Right ventricle myocardium inferior (tissue), 1 donor: Measurements from ENCODE around the gene TVP23C. TPM values are rescaled to one million over a fixed set of nuclear protein-coding genes. Genes with fewer than 3 reads are reported as not detected.
"Not testable (repeated sequence)": the region's sequence is repeated elsewhere in the genome, so short reads cannot be mapped to it uniquely, and the experiment has no call there.

Experiments
- ATAC-seq: fragments of 200-7000 bp; cut with Tn5 transposase; one replicate; pipeline ENCODE4 v1.9.1; 2020; ENCODE audit warnings: mild to moderate bottlenecking, moderate library complexity
- DNase-seq: peaks from one replicate; pipeline ENCODE4 v3.0.0; 2021; ENCODE audit errors: missing footprints
- intact Hi-C: fragments of 100-400 bp; cut with DNase I; formaldehyde crosslinking; loops from one replicate; pipeline ENCODE4 v1.11.0; 2022
- total RNA-seq: library from RNA; stranded (reverse); fragmentation: NEBNext Ultra II Directional; extraction: Animal tissue kit (Norgen Biotek cat#: 25700); gene quantifications from one replicate; pipeline ENCODE4 v1.2.1, GENCODE V29; 2021
- donor health status: DM: no; HTN: yes; CAD: no; lungs with severe emphysema.

Gene TVP23C
- total RNA-seq, 1 donor from 2014 or later, result 4.1 TPM

DNA sequence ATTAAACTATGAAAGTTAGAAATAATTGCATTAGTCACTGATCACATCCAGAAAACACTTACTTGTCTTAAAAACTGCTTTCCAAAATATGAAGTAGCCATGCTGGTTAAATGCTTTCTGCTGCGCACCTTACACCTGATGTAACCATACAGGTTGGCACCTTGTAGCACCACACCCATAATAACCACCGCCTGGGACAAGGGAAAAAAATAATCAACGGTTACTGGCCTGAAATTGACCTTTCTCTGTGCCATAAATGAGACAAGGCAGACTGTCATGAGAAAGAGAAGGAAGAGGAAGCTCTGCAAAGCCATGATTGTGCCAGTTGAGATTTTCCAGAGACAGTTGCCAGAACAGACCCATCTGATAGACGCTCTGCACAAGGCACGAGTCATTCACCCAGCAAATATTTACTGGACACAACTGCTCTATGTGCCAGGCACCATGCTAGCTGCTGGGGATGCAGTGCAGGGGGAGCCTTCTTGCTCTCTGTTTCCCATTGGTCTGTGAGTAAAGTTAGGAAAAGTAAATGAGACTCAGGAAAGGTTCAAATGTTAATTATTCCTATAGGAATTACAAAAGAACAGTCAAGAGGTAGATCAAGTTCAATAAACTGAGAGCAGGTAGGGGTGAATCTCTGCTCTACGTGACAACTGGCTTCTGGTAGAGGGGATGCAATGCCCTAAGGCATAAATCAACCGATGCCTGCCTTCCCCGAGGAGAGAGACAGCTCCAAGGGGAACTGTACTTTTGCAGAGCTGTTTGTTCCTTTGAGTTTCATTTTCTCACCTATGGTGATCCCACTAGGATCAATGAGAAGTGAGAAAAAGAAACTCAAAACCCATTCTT, 22.7 kb downstream of the TVP23C start:
- intact Hi-C loops, DNase-seq: not testable (repeated sequence)
- peak; percentile 74 for ATAC-seq

GRCh38 chr17:15533122-15533521, 30.2 kb downstream of the TVP23C start:
- intact Hi-C loops, ATAC-seq: not testable (repeated sequence)

GRCh38 chr17:15526292-15527218, 36.7 kb downstream of the TVP23C start:
- DNase-seq, intact Hi-C loops: not testable (repeated sequence)
- peak; percentile 74 for ATAC-seq

More at GRCh38 chr17:15533122-15533521, 30.2 kb downstream of the TVP23C start:
- DNase-seq, result not testable (repeated sequence)

DNA sequence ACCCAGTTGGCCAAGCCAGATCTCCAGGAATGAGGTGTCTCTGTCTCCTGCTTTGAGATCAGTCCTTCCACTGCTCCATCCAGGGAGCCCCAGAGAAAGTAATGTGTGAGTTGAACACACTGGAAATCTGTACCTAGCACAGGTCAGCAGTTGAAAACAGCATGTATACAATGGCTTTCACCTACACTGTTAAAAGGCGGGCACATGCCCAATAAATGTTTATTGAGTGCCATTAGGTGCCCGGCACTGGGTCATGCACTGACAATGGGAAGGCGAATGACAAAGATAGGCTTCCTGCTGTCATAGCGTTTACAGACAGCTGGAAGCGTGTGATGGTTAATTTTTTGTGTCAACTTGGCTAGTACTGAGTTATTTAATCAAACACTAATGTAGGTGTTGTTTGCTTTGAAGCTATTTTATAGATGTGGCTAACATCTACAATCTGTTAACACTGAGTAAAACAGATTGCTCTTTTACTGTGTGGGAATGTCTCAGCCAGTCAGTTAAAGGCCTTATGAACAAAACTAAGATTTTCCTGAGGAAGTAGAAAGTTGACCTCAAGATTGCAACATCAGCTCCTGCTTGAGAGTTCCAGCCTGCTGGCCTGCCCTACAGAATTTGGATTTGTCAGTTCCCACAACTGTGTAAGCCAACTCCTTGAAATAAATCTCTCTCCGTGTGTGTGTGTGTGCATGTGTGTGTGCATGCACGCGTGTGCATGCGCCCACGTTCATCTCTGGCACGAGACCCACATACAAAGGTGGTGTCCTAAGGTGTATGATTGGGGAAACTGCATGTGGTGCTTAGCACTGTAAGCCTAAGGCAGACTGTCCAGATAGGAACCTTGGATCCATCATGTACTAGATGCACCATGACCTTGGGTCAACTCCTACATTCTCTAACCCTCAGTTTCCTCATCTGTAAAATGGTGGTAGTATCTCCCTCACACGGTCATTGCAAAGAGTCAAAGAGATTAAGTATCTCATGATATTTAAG, 38.0 kb downstream of the TVP23C start:
- intact Hi-C loops, result not testable (repeated sequence)

GRCh38 chr17:15516150-15516549, 47.1 kb downstream of the TVP23C start:
- ATAC-seq (no peak), DNase-seq (no peak)
- intact Hi-C loops, result no loop called here

More for the DNA sequence above, 38.0 kb downstream of the TVP23C start:
- DNase-seq (peak; percentile 56), ATAC-seq (peak; percentile 79)

GRCh38 chr17:15514469-15514868, 48.8 kb downstream of the TVP23C start:
- ATAC-seq, result no peak
- intact Hi-C loops, result no loop called here
- DNase-seq, result no peak

- intact Hi-C loops, result no loop called here
- DNase-seq (no peak), ATAC-seq (no peak)
Observed at GRCh38 chr17:15513856-15514459, 49.3 kb downstream of the TVP23C start.

DNA sequence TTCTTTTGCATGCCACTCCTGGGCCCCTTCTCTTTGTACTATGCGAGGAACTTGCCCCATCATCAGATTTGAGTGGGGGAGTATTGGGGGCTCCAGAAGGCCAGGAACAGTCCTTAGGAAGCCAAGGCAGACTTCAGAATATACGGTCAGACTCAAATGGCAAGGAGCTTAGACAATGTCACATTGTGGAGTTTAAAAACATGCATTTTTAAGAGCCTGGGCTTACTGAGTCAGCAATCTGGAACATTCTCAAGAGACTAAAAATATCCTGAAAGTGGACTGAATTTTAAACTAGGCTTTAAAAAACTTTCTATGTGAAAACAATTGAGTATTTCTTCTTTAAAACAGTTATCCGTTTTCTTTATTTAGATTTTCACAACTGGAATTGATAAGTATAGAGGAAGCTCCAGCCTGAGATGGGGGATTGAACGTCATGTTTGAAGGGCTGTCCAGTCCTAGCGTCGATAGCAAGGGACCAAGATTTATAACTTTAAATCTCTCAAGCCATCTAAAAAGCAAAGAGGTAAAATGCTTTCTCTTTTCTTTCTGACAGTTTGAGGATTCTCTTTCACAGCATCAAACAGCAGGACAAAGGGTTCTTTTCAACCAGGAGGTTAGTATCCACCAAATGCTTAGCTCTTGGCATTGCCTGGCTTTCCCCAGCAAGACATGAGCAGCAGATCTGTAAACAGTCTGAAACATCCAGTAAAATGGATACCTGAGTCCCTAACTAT, 50.1 kb downstream of the TVP23C start:
- no peak for ATAC-seq
- intact Hi-C loops, result no loop called here
- no peak for DNase-seq

DNA sequence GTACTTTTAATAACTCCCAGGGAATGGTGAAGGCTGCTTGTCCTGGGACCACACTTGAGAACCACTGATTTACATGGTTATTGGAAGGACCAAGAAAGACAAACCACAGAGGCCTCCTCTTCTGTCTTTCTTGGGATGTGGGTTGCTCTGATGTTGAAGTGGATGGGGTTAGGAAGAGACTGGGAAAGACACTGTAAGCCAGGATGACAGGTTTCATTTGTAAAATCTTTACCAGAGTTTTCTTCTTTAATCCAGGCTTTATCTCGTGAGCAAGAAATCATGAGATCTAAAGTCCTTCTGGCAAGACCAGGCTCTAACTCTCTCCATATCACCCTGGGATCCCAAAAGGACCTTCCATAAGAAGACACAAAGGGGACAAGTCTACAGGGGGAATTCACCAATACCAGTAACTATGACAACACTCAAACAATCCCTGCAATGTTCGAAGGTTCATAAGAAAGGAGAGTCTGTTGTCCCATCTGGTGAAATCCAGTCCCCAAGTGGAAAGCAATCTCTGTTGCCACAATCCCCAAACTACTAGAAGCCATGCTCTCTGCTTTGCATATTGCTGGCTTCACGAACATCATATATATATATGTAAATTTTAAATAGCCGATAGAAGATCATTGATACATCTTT, 51.1 kb downstream of the TVP23C start:
- intact Hi-C loops, result no loop called here
- DNase-seq (no peak), ATAC-seq (no peak)

GRCh38 chr17:15511142-15511541, 52.1 kb downstream of the TVP23C start:
- no peak for DNase-seq
- intact Hi-C loops, result no loop called here
- ATAC-seq, result no peak

- DNase-seq, result no peak
- intact Hi-C loops, result no loop called here
- ATAC-seq, result no peak
Observed at GRCh38 chr17:15510361-15510760, 52.9 kb downstream of the TVP23C start.

DNA sequence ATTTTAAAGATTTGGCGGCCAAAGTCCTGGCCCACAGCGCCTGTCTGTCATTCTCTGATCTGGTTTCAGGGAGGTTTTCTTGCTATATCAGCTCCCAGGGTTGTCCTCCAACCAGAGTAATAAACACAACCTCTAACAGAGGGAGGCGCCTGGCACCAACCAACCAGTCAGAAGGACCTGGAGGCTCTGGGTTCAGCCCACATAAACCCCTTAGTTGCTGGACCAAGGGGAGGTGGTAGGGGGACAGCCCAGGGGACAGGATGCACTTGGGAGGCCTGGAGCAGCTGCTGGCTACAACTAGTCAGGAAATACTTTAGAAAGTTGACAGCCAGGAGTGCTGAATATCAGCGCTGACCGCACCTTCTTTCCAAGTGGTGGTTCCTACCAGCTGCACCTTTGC, 54.2 kb downstream of the TVP23C start:
- DNase-seq (no peak), ATAC-seq (peak; percentile 47)
- intact Hi-C loops, result no loop called here

DNA sequence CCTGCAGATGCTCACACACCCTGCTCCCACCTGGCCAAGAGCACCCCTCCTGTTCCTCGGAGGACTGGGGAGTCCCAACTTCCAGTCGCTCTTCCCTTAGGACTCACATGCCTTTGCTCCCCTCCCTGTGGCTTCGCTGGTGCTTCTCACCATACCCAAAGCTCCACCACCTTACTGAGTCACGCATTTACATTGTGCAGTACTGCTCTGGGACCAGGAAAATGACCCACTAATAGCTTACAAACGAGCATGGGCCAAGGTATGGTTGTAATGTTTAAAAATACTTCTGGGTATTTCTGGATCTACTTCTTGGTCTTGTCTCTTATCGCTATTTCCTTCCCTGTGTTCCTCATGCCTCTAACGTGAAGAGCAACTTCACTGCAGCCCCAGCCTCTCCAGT, 54.8 kb downstream of the TVP23C start:
- ATAC-seq (peak; percentile 49), DNase-seq (no peak)
- intact Hi-C loops, result no loop called here

DNA sequence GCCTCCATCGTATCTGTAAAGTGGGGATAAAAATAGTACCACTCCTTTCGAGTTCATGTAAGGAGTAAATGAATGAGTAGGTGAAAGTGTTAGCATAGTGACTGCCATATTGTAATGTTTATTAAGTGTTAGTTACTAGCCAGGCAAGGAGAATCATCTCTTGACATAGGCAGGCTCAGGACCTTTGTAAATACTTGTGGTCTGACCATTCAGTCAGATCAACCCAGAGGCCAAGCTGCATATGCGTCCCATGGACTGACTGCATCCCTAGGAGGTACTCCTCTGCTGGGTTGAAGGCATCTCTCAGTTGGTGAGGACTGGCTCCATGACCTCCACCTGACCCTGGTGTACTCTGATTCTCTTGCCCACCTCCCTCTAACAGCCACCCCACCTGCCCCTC, 55.4 kb downstream of the TVP23C start:
- intact Hi-C loops, result no loop called here
- ATAC-seq (no peak), DNase-seq (no peak)

GRCh38 chr17:15507001-15507400, 56.3 kb downstream of the TVP23C start:
- intact Hi-C loops, result no loop called here
- DNase-seq (no peak), ATAC-seq (no peak)

DNA sequence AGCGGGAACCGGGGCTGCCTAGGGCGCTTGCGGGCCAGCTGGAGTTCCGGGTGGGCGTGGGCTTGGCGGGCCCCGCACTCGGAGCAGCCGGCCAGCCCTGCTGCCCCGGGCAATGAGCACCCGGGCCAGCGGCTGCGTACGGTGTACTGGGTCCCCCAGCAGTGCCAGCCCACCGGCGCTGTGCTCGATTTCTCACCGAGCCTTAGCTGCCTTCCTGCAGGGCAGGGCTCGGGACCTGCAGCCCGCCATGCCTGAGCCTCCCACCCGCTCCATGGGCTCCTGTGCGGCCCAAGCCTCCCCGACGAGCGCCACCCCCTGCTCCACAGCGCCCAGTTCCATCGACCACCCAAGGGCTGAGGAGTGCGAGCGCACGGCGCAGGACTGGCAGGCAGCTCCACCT, 57.6 kb downstream of the TVP23C start:
- ATAC-seq, intact Hi-C loops: not testable (repeated sequence)

DNA sequence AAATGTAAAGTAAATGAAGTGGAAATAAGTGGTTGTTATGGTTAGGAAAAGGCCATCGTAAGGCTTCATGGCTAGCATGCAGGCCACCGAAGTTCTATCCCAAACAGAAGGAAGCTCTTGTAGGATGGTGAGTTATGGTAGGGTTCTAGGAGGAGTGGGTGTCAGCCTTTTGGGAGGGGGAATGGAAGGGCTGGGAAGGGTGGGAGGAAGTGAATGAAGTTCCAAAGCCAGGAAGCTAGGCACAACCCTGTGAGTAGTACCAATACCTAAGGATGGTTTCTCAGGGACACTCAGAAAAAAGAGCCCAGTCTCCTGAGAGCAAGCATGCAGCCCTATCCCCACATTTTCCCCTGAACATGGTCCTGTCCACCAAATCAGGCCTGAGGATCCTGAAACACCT, 59.6 kb downstream of the TVP23C start:
- intact Hi-C loops, result loop anchor here (1.0 to 5.0 kb wide), 4 partner anchors 46 to 243 kb away; partner anchors contain the start of gene TEKT3
- no peak for DNase-seq
- no peak for ATAC-seq

More for the DNA sequence above, 57.6 kb downstream of the TVP23C start:
- not testable (repeated sequence) for DNase-seq
